Measurements from ENCODE around the gene GCDH. TPM values are rescaled to one million over a fixed set of nuclear protein-coding genes. Genes with fewer than 3 reads are reported as not detected.

Gene GCDH
- polyA plus RNA-seq, 1 donor (not counting 4 experiments of a cell fraction or from before 2014, with no cell fraction given) = 11.5 TPM

DNA sequence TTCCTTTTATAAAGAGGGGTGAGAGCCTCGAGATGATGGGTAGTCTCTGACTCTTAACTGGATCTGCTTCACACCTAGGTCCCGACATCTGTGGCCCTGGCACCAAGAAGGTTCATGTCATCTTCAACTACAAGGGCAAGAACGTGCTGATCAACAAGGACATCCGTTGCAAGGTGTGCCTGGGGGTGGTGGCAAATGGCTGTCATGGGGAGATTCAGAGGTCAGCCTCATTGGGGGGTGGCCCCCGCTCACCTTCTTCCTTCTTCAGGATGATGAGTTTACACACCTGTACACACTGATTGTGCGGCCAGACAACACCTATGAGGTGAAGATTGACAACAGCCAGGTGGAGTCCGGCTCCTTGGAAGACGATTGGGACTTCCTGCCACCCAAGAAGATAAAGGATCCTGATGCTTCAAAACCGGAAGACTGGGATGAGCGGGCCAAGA is 49.0 kb downstream of the GCDH start:
- no peak for DNase-seq (ENCODE audit: low read depth, low spot score)
- Histone ChIP-seq H3K79me2 (ENCODE audit: control insufficient read depth, insufficient read depth, low read length) (peaks cover 47% of the 10 kb centered on the region), H3K9me3 (ENCODE audit: control insufficient read depth, low read depth, low read length) (no peaks in the 10 kb centered on the region), H3K4me3 (ENCODE audit: control insufficient read depth in 2 of 3, extremely low read depth in 1 of 3, insufficient read depth in 2 of 3, low read depth in 1 of 3, low read length in 3 of 3) (peak overlapping the region; percentile 79 to 99 (median 95)), H3K27ac (ENCODE audit: control insufficient read depth, insufficient read depth, low read length) (peak overlapping the region; percentile 81), H3K9me1 (ENCODE audit: control insufficient read depth, extremely low read depth, insufficient read depth, low read length) (peaks cover 2% of the 10 kb centered on the region), H3K9ac (ENCODE audit: control insufficient read depth, extremely low read depth, insufficient read depth, low read length) (peak overlapping the region; percentile 95), H4K20me1 (ENCODE audit: control insufficient read depth, extremely low read depth, insufficient read depth, low read length) (peaks cover 23% of the 10 kb centered on the region), H3K4me2 (ENCODE audit: control insufficient read depth, extremely low read depth, insufficient read depth, low read depth, low read length) (peak overlapping the region; percentile 81), H3K36me3 (ENCODE audit: control insufficient read depth in 2 of 2, extremely low read depth in 1 of 2, insufficient read depth in 2 of 2, low read length in 2 of 2) (peaks cover 34 to 38% of the 10 kb centered on the region in 2 experiments), H3K27me3 (ENCODE audit: control insufficient read depth, extremely low read depth, insufficient read depth, low read length) (no peaks in the 10 kb centered on the region), H2AFZ (ENCODE audit: control insufficient read depth, low read length) (no peak overlapping the region), H3K4me1 (ENCODE audit: control insufficient read depth, extremely low read depth, insufficient read depth, low read length) (peaks cover 30% of the 10 kb centered on the region)
- TF ChIP-seq EZH2 (IDR thresholded peaks at IDR 0.05; ENCODE audit: low read length) = no peak
- TF ChIP-seq, protein P1, sequence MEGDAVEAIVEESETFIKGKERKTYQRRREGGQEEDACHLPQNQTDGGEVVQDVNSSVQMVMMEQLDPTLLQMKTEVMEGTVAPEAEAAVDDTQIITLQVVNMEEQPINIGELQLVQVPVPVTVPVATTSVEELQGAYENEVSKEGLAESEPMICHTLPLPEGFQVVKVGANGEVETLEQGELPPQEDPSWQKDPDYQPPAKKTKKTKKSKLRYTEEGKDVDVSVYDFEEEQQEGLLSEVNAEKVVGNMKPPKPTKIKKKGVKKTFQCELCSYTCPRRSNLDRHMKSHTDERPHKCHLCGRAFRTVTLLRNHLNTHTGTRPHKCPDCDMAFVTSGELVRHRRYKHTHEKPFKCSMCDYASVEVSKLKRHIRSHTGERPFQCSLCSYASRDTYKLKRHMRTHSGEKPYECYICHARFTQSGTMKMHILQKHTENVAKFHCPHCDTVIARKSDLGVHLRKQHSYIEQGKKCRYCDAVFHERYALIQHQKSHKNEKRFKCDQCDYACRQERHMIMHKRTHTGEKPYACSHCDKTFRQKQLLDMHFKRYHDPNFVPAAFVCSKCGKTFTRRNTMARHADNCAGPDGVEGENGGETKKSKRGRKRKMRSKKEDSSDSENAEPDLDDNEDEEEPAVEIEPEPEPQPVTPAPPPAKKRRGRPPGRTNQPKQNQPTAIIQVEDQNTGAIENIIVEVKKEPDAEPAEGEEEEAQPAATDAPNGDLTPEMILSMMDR (optimal IDR thresholded peaks at IDR 0.05 in 1 of 3, IDR thresholded peaks at IDR 0.05 in 1 of 3, conservative IDR thresholded peaks at IDR 0.05 in 1 of 3; ENCODE audit: extremely low read depth in 1 of 3, insufficient read depth in 2 of 3, low read length in 3 of 3) = no peak
- dilution Hi-C loops (cut with MboI; ENCODE audit: extremely low pct_ligation_motif_present, low sequenced_read_pairs) = no loop called here
- FAIRE-seq = no peak

DNA sequence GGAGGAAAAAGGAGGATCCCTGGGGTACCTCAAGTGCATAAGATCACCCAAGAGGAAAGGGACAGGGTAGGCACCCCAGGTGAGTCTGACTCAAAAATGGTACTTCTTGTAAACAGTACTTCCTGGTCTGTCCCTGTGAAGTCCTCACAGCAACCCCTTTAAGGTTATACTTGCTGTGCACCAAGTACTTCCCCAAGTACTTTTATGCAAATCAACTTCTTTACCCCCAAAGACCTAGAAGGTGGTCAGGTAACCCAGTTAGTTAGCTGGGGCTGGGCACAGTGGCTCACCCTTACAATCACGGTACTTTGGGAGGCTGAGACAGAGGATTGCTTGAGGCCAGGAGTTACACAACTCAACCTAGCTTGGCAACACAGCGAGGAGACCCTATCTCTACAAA is 49.9 kb downstream of the GCDH start:
- Histone ChIP-seq H3K9me1 (ENCODE audit: control insufficient read depth, extremely low read depth, insufficient read depth, low read length) (peaks cover 2% of the 10 kb centered on the region), H3K4me3 (ENCODE audit: control insufficient read depth in 2 of 3, extremely low read depth in 1 of 3, insufficient read depth in 2 of 3, low read depth in 1 of 3, low read length in 3 of 3) (peak overlapping the region; percentile 34 to 99 (median 95)), H3K27ac (ENCODE audit: control insufficient read depth, insufficient read depth, low read length) (peak overlapping the region; percentile 81), H2AFZ (ENCODE audit: control insufficient read depth, low read length) (no peak overlapping the region), H3K4me2 (ENCODE audit: control insufficient read depth, extremely low read depth, insufficient read depth, low read depth, low read length) (peak overlapping the region; percentile 81), H3K9me3 (ENCODE audit: control insufficient read depth, low read depth, low read length) (no peaks in the 10 kb centered on the region), H3K27me3 (ENCODE audit: control insufficient read depth, extremely low read depth, insufficient read depth, low read length) (no peaks in the 10 kb centered on the region), H3K9ac (ENCODE audit: control insufficient read depth, extremely low read depth, insufficient read depth, low read length) (peak overlapping the region; percentile 95), H3K36me3 (ENCODE audit: control insufficient read depth in 2 of 2, extremely low read depth in 1 of 2, insufficient read depth in 2 of 2, low read length in 2 of 2) (peaks cover 34 to 38% of the 10 kb centered on the region in 2 experiments), H4K20me1 (ENCODE audit: control insufficient read depth, extremely low read depth, insufficient read depth, low read length) (peaks cover 23% of the 10 kb centered on the region), H3K79me2 (ENCODE audit: control insufficient read depth, insufficient read depth, low read length) (peaks cover 47% of the 10 kb centered on the region), H3K4me1 (ENCODE audit: control insufficient read depth, extremely low read depth, insufficient read depth, low read length) (peaks cover 30% of the 10 kb centered on the region)
- FAIRE-seq (no peak), DNase-seq (ENCODE audit: low read depth, low spot score) (no peak)
- TF ChIP-seq, protein P1 (optimal IDR thresholded peaks at IDR 0.05 in 1 of 3, IDR thresholded peaks at IDR 0.05 in 1 of 3, conservative IDR thresholded peaks at IDR 0.05 in 1 of 3; ENCODE audit: extremely low read depth in 1 of 3, insufficient read depth in 2 of 3, low read length in 3 of 3) = no peak
- no peak for TF ChIP-seq EZH2 (IDR thresholded peaks at IDR 0.05; ENCODE audit: low read length)
- dilution Hi-C loops (cut with MboI; ENCODE audit: extremely low pct_ligation_motif_present, low sequenced_read_pairs) = no loop called here
